Thyroid gland (tissue), 4 donors: ENCODE results near the gene MFAP4.

Experiments
- POLR2A ChIP-seq, 2 donors: fragments of 450-650 bp; IDR thresholded peaks; one replicate each; pipeline ENCODE4 v1.6.1; 2017; ENCODE audit warnings: antibody characterized with exemption in 2 of 2, mild to moderate bottlenecking in 2 of 2, moderate library complexity in 1 of 2
- TF ChIP-seq, protein P1 (sequence below), 6 experiments: fragments of 200-600 bp in 3 of 6; fragments of 450-650 bp in 3 of 6; sonication (generic) in 3 of 6; IDR thresholded peaks; one replicate each; pipeline ENCODE4 v1.5.1; 2016 to 2019; ENCODE audit warnings: antibody characterized with exemption in 6 of 6, mild to moderate bottlenecking in 2 of 6, inconsistent platforms in 1 of 6, moderate library complexity in 1 of 6

DNA sequence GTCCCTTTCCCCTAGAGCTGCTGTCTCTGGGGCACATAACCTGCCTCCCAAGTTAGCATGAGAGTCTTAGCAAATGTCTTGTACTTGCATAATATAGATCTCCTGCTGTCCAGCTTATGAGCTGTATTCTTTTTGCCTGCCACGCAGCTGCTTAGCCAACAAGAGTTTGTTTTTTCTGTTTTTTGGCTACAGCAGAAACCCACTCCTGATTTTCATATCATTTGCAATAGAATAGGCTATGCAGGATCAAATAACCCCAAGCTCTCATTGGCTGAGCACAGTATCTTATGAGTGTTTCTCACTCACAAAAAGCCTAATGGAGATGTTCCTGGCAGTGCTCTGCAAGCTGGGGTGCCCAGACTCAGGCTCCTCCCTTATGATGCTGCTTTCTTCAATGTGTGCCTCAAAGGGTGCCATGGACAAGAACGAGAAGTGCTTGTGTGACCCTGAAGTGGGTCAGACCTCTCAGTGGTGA lies 47.6 kb downstream of the MFAP4 start:
- TF ChIP-seq POLR2A (IDR thresholded peaks at IDR 0.05) = no peak
- TF ChIP-seq, protein P1, sequence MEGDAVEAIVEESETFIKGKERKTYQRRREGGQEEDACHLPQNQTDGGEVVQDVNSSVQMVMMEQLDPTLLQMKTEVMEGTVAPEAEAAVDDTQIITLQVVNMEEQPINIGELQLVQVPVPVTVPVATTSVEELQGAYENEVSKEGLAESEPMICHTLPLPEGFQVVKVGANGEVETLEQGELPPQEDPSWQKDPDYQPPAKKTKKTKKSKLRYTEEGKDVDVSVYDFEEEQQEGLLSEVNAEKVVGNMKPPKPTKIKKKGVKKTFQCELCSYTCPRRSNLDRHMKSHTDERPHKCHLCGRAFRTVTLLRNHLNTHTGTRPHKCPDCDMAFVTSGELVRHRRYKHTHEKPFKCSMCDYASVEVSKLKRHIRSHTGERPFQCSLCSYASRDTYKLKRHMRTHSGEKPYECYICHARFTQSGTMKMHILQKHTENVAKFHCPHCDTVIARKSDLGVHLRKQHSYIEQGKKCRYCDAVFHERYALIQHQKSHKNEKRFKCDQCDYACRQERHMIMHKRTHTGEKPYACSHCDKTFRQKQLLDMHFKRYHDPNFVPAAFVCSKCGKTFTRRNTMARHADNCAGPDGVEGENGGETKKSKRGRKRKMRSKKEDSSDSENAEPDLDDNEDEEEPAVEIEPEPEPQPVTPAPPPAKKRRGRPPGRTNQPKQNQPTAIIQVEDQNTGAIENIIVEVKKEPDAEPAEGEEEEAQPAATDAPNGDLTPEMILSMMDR (IDR thresholded peaks at IDR 0.05) = no peak
